Measurements from ENCODE around the gene SALL3.

DNA sequence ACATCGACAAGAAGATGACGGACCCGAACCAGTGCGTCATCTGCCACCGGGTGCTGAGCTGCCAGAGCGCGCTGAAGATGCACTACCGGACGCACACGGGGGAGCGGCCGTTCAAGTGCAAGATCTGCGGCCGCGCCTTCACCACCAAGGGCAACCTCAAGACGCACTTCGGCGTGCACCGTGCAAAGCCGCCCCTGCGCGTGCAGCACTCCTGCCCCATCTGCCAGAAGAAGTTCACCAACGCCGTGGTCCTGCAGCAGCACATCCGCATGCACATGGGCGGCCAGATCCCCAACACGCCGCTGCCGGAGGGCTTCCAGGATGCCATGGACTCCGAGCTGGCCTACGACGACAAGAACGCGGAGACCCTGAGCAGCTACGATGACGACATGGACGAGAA, 14.4 kb downstream of the SALL3 start:
- TF ChIP-seq GATA2 (IDR thresholded peaks at IDR 0.05; ENCODE audit: low read depth, low read length) (no peak), GATA3 (IDR thresholded peaks at IDR 0.05; ENCODE audit: low read depth, low read length) (no peak)

Measured in SH-SY5Y (cell line).